IMR-90 (cell line): ENCODE data around the gene THADA.

Experiments
- CEBPB ChIP-seq: IDR thresholded peaks from 2 replicates; pipeline ENCODE4 v1.6.1; 2012; ENCODE audit warnings: low read depth, low read length, improper control_type of control experiment
- CTCF ChIP-seq: conservative IDR thresholded peaks from 2 replicates; pipeline ENCODE4 v1.5.1; 2012; ENCODE audit warnings: mild to moderate bottlenecking, low read depth, low read length, improper control_type of control experiment

- no peak for TF ChIP-seq CEBPB
- TF ChIP-seq CTCF: no peak
Measured at GRCh38 chr2:43302961-43303494, 292.8 kb downstream of the THADA start.
